ENCODE measurements around the gene MRPS6.

MRPS6 gene

GRCh38 chr21:34135330-34135729, 62.0 kb downstream of the MRPS6 start:
- no peak for DNase-seq

- DNase-seq: no peak
These were observed 68.0 kb downstream of the MRPS6 start for GRCh38 chr21:34141373-34141772.

- DNase-seq: no peak
These were observed 70.4 kb downstream of the MRPS6 start for GRCh38 chr21:34143685-34144182.

GRCh38 chr21:34144224-34144623, 70.8 kb downstream of the MRPS6 start:
- DNase-seq: no peak

GRCh38 chr21:34147792-34148418, 74.5 kb downstream of the MRPS6 start:
- no peak for DNase-seq

GRCh38 chr21:34148419-34148804, 75.0 kb downstream of the MRPS6 start:
- no peak for DNase-seq

GRCh38 chr21:34148826-34149558, 75.6 kb downstream of the MRPS6 start:
- DNase-seq: no peak

GRCh38 chr21:34152500-34152899, 79.1 kb downstream of the MRPS6 start:
- no peak for DNase-seq

GRCh38 chr21:34154878-34155277, 81.5 kb downstream of the MRPS6 start:
- no peak for DNase-seq

GRCh38 chr21:34156957-34157356, 83.6 kb downstream of the MRPS6 start:
- DNase-seq: no peak

- DNase-seq: no peak
These were observed 84.1 kb downstream of the MRPS6 start for GRCh38 chr21:34157521-34157920.

GRCh38 chr21:34158866-34159835, 85.8 kb downstream of the MRPS6 start:
- DNase-seq: no peak

GRCh38 chr21:34166468-34166867, 93.1 kb downstream of the MRPS6 start:
- DNase-seq: no peak

- no peak for DNase-seq
These were observed 97.5 kb downstream of the MRPS6 start for GRCh38 chr21:34170886-34171285.

GRCh38 chr21:34174470-34174869, 101.1 kb downstream of the MRPS6 start:
- DNase-seq: no peak

GRCh38 chr21:34176448-34176847, 103.1 kb downstream of the MRPS6 start:
- DNase-seq: no peak

- no peak for DNase-seq
These were observed 104.7 kb downstream of the MRPS6 start for GRCh38 chr21:34177919-34178567.

- DNase-seq: no peak
These were observed 106.0 kb downstream of the MRPS6 start for GRCh38 chr21:34179204-34179935.

- DNase-seq: no peak
These were observed 107.0 kb downstream of the MRPS6 start for GRCh38 chr21:34180407-34180806.

- no peak for DNase-seq
These were observed 107.5 kb downstream of the MRPS6 start for GRCh38 chr21:34180826-34181359.

GRCh38 chr21:34181431-34182039, 108.2 kb downstream of the MRPS6 start:
- DNase-seq: no peak
